CD4-positive, alpha-beta T cell treated with Interleukin-21 for 1 hour (primary cell): ENCODE data around the gene CBLB.
A peak's percentile ranks its signal among the peaks of the same experiment; 100 is the strongest.

ENCODE experiments used
- DNase-seq: peaks from one replicate; pipeline ENCODE4 v3.0.0-alpha.2; 2020

CBLB gene

DNA sequence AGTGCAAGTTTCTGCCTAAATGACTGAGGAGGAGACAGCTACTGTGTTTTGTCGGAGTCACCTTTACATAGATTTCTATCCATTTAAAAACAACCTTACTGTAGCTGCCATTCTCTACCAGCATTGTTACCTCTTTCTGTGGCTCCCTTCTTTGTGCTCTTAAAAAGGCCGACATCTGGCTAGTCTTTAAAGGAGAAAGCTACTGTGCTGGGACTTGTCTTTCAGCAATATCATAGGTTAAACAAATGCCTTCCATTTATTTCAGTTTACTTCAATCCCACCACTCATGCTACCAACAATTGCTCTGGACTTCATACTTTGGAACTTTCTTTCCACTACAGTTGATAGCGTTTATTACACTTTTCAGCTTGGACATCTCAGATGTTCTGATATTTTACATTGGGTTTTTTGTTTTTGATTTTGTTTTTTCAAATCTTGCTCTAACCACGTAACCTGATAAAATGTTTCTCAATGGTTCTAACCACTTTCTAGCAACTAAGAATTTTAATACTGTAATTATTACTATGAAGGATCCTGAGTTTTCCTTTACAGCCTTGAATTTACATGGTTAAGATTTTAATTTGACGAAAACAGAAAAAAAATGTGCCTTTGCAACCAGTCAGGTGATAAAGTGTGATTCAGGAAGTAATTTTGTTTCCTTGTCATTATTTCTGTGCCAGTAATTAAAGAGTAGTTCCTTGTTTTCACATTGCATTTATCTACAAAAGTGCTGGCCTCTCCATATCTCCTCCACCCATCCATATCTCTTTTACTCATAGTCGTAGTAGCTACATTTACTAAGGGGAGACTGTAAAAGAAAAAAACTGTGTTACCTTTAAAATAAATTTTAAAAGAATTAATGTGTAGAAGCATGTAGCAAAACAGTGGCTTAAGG lies 1.3 kb upstream of the CBLB start:
- no peak for DNase-seq

DNA sequence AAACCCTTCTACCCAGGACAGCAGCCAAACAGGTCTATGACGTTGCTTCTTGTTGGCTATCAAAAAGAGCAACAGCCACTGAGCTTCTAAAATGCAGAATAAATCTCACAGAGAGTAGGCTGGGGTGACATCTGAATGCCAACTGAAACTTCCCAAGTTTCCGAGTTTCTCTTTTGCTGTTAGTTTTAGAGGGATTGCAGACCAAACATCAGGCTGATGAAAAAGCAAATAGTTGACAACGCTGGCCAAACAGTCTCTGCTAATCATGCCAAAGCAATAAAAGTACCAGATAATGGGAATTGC lies 670 bp upstream of the CBLB start:
- DNase-seq, result no peak

DNA sequence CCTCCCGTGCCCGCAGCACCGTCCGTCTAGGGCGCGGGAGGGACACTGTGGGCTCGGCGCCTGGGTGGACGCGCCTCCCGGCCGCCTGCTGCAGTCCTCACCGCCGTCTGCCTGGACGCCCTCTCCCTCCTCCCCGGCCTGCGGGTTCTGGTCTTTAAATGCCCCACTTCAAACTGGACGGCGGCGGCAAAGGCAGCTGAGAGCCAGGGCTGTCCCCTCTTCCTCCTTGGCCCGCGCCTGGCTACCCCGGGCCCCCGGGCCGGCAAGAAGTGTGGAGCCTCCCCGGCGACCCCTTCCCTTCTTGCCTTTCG lies 426 bp downstream of the CBLB start:
- DNase-seq, result no peak

DNA sequence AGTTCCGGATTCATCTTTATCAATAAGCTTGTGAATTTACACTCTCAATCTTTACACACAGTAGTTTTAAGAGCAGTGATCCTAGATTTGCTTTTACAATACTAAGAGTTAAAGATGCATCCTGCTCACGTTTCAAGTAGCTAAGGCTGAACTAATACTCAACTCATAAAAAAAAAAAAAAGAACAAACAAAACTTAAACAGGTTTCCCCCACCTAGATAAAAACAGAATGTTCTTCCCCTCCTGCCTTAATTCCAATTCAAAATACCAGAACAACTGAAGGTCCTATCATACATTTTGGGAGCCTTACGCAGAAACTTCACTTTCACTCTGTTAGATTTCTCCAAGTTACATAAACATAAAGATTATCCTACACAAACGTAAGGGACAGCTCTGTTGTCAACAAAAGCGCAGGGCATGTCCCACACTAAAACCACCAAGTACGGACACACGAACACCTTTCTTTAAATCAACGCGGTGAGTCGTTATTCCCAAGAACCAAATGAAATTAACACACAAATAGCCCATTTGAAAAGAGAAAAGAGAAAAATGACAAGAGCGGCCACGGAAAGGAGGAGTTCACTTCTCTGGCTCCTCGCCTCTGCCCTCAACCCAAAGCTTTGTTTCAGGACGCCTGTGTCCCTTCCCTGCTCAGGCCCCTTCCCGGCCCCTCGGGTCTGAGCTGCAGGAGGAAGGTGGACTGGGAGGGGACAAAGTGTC lies 941 bp downstream of the CBLB start:
- peak; percentile 25 for DNase-seq

DNA sequence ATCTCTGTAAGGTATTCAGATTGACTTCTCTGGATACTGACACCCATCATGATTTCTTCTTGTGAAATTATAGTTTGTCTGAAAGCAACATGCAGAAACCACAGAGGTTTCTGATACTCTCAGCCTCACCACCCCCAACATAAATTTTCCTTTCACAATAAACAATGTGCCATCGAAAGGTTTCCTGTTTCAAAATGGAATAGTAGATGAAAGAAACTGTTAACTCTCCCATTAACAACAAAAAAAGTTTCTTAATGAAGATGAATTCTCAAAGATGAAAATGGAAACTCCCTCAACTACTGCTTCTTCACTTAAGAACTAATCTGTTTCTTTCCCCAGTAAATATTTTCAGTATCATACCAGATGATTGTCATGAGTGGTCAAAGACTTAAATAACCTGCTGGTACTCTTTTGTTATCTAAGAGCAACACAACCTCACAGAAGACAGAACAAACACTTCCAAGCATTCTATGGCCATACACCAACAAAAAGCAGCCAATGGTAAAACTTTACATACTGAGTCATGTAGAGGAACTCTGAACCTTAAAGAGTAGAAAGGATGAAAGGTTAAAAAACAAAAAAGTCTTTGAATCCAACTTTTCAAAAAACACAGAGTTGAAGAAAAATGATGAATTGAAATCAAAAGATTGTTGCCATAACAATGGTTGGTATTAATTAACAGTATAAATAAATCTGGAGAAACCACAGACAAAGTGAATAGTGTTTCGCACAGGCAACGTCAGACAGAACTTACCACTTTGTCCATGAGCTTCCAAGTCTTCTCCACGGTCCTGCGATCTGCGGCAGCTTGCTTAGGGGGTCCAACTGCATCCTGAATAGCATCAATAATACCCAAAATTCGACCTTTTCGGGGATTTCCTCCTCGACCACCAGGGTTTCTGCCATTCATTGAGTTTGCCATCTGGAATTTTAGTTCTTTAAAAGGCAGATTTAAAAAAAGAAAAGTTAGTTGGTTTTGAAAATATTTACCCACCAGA lies 1.9 kb downstream of the CBLB start:
- peak; percentile 59 for DNase-seq

DNA sequence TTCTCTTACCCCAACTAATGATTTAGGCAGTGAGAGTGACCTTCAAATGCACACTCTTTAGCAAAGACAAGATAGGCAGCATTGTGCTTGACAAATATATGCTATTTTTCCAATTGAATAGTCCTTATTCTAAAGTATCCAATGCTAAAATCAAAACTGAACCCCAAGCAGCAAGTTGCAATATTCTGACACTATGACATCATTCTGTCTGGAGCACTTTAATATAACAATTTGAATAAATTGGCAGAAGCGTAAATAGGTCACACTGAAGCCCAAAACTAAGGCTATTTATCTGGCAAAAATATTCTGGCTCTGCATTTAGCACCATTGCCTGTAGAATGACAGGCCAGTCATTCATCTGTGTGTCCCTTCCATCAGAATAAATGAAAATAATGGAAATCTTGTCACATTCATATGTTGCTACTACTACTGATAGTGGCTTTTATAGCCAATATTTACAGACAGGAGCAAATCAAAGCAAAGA lies 2.9 kb downstream of the CBLB start:
- no peak for DNase-seq

DNA sequence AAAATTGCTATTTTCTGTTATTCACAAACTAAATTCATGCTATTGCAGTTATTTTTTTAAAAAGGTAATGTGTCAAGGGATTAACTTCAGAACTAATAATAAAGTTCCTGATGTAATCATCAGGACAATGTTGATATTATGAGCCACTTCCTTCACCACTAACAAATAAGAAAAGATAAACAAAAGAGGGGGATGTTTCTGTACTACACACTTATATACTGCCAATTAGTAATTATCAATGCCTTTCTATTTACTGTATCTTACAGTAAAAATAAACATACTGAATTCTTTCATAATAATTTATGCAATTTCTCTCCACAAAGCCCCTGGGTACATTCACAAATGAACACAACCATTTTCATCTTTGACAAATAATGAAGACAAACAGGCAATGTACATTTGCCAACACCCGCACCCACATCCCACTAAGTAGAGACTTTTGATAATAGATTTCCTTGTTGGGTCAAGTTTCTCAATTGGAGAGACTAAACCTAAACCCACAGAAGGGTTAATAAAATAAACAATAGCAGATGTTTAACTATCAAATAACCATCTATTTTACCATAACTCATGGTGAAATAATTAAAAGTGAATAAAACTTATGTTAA lies 3.7 kb downstream of the CBLB start:
- no peak for DNase-seq

DNA sequence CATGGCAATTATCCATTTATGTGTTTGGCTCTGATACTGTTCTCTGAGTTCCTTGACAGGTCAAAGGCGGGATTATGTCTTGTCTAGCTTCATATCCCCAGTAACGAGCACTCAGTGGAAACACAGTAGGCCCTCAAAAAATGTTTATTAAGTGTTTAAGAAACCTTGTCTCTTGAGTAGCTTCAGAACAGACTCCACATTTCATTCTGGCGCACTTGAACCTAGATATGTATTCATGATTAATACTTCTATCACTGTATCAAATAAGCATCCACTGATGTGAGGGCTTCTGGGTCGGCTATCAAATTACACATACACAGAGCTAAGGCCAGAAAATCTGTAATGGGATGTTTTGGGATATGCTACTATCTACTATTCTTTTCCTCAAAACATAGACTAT lies 4.6 kb downstream of the CBLB start:
- no peak for DNase-seq

DNA sequence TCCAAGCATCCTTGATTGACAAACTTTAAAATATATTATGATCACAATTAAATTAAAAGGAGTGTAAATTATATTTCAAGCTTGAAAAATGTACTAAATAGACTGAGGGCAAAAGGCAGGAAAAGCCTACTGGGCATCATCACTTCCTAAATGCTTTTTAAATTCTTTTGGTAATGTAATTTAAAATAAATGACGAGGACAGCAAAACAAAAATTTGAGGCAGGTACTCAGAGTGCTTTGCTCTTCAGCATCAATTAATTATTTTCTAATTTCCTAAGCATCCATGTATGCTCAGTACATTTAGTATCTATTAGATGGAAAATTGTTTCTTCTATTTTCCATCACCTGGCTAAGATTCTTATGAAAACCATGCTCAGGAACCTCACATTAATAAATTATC lies 5.2 kb downstream of the CBLB start:
- DNase-seq, result no peak

DNA sequence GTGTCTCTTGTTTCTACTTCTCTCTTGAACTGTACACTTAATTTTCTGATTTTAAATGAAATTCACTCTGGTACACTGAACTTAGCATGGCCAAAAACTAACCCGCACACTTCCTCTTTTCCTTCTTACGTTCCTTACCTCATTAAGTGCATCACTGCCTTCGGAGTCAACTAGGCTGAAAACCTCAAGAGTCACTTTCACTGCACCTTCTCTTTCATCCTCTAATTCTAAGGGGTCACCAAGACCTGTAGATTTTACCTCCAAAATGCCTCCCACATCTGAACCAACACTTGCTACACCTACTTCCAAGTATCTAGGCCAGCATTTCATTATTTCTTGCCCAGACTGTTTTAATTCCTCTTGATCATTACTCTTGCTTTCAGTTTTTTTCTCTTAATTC lies 6.6 kb downstream of the CBLB start:
- peak; percentile 28 for DNase-seq

DNA sequence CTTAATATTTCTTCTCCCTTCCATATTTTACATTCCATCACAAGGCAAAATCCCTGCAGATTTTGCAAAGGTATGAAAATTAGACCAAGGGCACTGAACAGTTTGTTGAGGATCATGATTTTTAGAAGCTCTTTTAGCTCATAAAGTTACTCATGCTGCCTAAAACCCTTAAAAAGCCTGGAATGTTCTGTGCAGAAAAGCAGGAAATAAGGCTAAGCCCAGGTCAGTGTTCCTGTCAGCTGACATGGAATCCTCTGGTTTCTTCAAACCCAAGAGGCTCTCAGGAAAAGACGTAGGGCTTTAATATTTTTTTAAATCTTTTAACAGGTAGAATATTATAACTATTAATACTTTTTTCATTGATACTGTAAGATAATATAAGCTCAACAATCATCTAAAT lies 8.2 kb downstream of the CBLB start:
- DNase-seq, result no peak

DNA sequence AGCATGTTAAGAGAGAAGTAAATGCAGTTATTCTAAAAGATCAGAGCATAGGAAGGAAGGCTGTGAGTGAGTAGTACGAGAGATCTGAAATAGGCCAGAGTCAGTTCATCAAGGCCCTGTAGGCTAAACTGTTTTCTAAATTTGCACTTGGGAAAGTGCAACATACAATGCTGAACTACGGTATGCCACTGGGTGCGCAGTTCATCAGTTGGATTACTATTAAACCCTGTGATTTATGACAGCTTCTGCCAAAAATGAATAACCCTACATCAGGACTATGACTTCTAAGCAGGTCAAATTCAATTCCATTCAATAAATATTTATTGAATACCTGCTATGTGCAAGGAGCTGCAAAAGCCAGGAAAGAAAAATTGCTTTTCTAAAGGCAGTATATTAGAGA lies 10.8 kb downstream of the CBLB start:
- no peak for DNase-seq

DNA sequence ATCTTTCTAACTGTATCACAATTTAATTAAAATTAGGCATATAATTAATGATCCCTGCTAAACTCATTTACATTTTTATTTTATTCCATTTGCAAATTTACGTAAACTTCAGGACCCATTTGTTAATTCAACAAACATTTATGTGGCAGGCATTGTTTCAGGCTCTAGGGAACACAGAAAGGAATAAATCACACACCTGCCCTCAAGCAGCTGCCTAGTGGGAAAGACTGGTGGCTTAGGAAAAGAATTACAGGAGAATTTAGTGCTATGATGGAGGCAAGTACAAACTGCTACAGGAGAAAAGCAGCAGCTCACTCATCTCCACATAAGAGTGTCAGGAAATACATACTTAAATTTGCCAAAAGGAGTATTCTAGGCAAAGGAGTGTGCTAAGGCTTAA lies 11.2 kb downstream of the CBLB start:
- no peak for DNase-seq

DNA sequence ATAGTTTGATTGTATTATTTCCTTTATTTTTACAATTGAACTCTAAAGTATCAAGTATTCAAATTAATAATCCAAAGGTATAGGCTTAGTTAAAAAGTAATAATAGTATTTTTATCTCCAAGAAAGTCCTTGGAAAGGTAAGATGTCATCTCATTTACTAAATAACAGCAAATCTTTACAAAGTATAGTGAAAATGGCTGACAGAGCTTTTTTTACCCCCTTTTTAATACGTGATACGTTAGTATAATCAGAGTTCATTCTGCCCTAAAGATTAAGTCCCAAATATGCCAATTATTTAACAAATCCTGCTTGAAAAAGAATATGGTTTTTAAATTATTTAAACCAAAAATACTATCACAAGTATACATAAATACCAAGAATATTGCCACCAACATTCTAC lies 12.2 kb downstream of the CBLB start:
- DNase-seq, result no peak

DNA sequence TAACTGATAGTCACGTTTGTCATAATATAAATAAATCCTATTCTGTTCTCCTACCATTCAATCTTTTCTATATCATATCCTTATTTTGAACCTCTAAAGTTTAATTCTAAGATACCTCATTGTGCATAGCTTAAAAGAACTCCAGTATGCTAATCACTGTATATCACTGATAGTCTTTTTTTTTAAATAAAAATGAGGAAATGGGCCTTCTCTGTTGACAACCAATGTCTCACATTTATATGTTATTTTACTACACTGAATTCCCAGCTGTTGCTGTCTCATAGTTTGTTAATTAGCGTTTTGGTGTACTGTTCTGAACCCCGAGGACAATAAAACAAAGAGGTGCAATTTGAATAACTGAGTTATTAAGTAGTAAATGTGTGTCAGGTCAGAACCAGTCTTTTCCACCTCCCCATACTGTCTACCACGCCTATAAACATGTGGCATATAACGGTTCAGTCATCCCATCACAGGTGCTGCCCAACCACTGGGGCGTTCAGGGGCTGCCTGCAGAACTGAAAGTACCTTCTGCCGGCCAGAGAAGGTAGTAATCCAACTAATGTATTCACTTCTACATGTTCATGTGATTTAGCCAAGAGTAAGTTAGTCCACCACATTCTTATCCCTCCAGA lies 14.9 kb downstream of the CBLB start:
- peak; percentile 31 for DNase-seq

DNA sequence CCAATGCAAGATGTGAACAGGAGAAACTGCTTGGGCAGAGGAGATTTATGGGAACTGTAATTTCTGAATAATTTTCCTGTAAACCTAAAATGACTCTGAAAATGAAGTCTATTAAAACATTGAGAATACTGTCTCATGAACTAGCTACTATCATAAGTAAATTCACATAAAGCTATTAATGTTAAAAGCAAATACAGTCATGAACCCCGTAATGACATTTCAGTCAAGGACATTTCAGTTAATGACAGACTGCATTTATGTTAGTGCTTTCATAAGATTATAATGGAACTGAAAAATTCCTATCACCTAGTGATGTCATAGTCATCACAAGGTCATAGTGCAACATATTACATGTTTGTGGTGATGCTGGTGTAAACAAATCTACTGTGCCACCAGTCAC lies 17.2 kb downstream of the CBLB start:
- no peak for DNase-seq

DNA sequence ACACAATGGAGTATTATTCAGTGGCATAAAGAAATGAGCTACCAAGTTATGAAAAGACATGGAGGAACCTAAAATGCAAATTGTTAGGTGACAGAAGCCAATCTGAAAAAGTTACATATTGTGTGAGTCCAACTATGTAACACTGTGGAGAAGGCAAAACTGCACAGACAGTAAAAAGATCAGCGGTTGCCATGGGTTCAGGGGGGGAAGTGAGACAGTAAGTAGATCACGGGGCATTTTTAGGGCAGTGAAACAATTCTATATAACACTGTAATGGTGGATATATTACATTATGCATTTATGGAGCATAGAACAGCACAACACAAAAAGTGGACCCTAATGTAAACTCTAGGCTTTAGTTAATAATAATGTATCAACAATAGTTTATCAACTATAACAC lies 17.6 kb downstream of the CBLB start:
- no peak for DNase-seq

DNA sequence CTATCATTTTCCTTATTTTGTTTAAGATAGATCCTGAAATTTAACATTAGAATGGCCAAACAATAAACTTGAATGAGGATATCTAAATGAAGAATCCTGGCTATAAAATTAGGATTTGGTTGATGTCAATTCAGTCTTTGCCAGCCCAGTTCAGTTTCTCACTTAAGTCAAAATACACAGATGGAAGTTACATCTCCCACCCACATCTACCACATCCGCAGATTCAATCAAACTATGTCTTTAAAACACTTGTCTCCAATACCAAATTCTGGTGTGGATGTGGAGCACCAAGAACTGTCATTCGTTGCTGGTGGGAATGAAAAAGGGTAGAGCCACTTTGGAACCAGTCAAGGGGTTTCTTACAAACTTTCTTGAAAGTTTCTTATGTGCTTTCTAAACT lies 18.2 kb downstream of the CBLB start:
- no peak for DNase-seq

DNA sequence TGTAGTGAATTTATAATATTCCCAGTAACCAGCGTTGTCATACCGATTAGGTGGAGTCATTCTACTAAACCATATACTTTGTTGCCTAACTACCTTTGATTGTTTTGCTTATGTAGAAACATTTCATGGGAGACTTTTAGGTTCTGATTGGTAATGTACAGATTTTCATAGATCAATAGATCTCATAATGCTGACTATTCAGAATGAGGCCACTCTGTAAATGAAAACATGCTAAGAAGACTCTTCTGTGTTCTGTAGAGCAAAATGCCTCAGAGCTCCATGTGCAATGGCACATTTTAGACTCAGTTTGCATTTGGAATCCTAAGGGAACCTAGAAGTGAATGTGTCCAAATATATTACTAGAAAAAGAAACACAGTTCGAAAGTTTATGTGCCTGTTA lies 20.0 kb downstream of the CBLB start:
- no peak for DNase-seq

DNA sequence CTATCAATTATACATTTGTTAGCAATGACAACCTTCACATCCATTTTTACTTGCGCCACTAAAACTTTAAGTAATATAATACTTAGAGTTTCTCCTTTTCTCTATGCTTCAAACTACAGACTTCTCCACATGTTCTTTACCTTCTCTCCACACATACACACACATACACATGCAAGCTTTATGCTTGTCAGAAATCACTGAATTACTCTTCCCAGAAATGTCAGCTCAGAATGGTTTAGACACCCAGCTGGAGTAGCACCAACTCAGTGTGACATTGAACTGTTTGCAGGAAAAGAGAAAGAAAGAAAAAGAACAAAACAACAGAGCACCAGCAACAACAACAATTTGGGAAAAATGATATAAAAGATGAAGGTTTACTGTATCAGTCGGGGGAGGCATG lies 20.9 kb downstream of the CBLB start:
- no peak for DNase-seq

DNA sequence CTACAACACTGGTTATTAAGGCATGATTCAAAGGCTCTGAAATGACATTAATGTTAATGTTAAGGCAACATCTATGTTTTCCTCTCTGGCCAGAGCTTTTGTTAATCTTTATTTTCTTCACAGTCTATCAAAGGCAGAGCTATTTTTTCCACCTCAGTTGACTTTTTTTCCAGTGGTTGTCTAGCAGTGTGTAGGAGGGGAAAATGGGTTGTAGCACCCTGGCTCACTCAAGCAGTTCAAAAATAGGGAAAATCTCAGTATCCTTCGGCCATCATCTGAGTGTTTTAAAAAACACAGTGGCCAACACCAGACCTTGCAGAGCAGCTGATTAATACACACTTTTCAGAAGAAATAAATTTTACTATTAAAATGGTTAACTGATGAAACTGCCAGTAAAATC lies 21.4 kb downstream of the CBLB start:
- DNase-seq, result no peak

DNA sequence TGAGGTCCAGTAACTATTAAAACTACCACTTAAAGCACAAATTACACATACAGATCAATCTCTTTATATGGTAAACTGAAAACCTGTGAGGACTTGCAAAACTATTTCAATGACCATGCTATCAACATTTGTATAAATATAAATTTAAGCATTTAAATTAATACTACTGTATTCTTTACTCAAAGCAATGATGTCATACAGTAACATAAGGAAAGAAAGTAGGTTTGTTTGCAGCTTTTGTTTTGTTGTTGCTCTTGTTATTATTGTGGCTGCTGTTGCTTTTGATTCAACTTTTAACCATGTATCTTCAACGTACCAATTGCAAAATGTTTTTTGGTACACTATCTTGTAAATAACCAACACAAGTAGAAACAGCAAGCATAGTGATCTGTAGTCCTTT lies 22.0 kb downstream of the CBLB start:
- DNase-seq, result no peak

DNA sequence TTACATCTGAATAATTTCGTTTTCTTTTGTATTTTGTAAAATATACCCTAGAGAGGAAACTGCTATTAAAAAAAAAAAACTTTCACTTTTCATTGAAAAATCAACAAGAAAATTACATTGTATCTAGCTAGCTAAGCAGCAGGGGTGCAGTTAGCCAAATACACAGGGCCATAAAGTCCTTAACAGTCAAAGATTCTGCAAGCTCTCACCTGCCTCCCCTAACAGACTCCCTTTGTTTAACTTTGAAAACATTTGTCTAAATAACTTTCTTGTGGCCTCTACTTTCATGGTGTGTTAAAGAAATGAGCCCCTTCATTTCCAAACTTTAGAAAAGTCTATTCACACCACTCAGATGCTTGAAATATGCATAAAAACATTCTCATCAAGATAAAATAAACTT lies 23.3 kb downstream of the CBLB start:
- no peak for DNase-seq
